Fibroblast of skin of right biceps (primary cell): Measurements from ENCODE around the gene FCMR.

ENCODE experiments used
- DNase-seq: peaks from one replicate; pipeline ENCODE4 v3.0.0-alpha.2; 2013

The FCMR gene

GRCh38 chr1:206898089-206898914 lies 23.4 kb downstream of the FCMR start:
- DNase-seq: peak; percentile 78

GRCh38 chr1:206897175-206897574 lies 24.6 kb downstream of the FCMR start, which contains the start of gene IL24:
Gene IL24, plus strand, starts transcription at chr1:206897443. Its CDS starts 390 bp downstream, at chr1:206897833.
- DNase-seq: no peak

GRCh38 chr1:206896261-206896660 lies 25.5 kb downstream of the FCMR start:
- DNase-seq: no peak

- peak; percentile 62 for DNase-seq
Observed at GRCh38 chr1:206895837-206896242, 25.9 kb downstream of the FCMR start.

- DNase-seq: no peak
Observed at GRCh38 chr1:206895325-206895724, 26.4 kb downstream of the FCMR start.

GRCh38 chr1:206893380-206893779 lies 28.4 kb downstream of the FCMR start:
- no peak for DNase-seq

- peak; percentile 64 for DNase-seq
Observed at GRCh38 chr1:206892351-206892984, 29.3 kb downstream of the FCMR start.

GRCh38 chr1:206891412-206891811 lies 30.3 kb downstream of the FCMR start:
- DNase-seq: no peak

GRCh38 chr1:206890125-206891060 lies 31.3 kb downstream of the FCMR start:
- DNase-seq: peak; percentile 54

- no peak for DNase-seq
Observed at GRCh38 chr1:206887701-206888100, 34.0 kb downstream of the FCMR start.

GRCh38 chr1:206886831-206887230 lies 34.9 kb downstream of the FCMR start:
- DNase-seq: no peak

GRCh38 chr1:206885341-206886060 lies 36.2 kb downstream of the FCMR start:
- no peak for DNase-seq

GRCh38 chr1:206883876-206884275 lies 37.9 kb downstream of the FCMR start:
- no peak for DNase-seq

- DNase-seq: no peak
Observed at GRCh38 chr1:206883160-206883559, 38.6 kb downstream of the FCMR start.

- DNase-seq: no peak
Observed at GRCh38 chr1:206882555-206882954, 39.2 kb downstream of the FCMR start.

- DNase-seq: no peak
Observed at GRCh38 chr1:206880314-206880713, 41.4 kb downstream of the FCMR start.

- DNase-seq: no peak
Observed at GRCh38 chr1:206878456-206878855, 43.3 kb downstream of the FCMR start.

GRCh38 chr1:206875752-206876377 lies 45.9 kb downstream of the FCMR start:
- no peak for DNase-seq

- DNase-seq: no peak
Observed at GRCh38 chr1:206873603-206874188, 48.0 kb downstream of the FCMR start.

- no peak for DNase-seq
Observed at GRCh38 chr1:206872139-206872538, 49.6 kb downstream of the FCMR start.

GRCh38 chr1:206868264-206868663 lies 53.5 kb downstream of the FCMR start:
- no peak for DNase-seq

- no peak for DNase-seq
Observed at GRCh38 chr1:206867716-206868115, 54.0 kb downstream of the FCMR start.
